GM19372 (cell line): ENCODE data around the gene CCDC157.
"Not testable (repeated sequence)": the region's sequence is repeated elsewhere in the genome, so short reads cannot be mapped to it uniquely, and the experiment has no call there.

Source experiments
- ATAC-seq: cut with Tn5 transposase; IDR thresholded peaks from one replicate; pipeline ENCODE4 v1.9.1; 2021; ENCODE audit warnings: mild to moderate bottlenecking, low read depth, moderate library complexity; ENCODE audit not compliant: unreplicated experiment

Gene CCDC157

GRCh38 chr22:30325065-30325720 lies 31.6 kb upstream of the CCDC157 start:
- ATAC-seq: no peak

- ATAC-seq: no peak
Observed at GRCh38 chr22:30325724-30326254, 31.0 kb upstream of the CCDC157 start.

- ATAC-seq: peak; percentile 28
Observed at GRCh38 chr22:30326255-30326705, 30.5 kb upstream of the CCDC157 start.

- peak; percentile 85 for ATAC-seq
Observed at GRCh38 chr22:30326706-30327362, 30.0 kb upstream of the CCDC157 start, which contains the start of gene TBC1D10A. Gene TBC1D10A, minus strand, starts transcription at chr22:30326941. Its CDS starts 60 bp downstream, at chr22:30326881.

- ATAC-seq: no peak
Observed at GRCh38 chr22:30327864-30328345, 28.9 kb upstream of the CCDC157 start.

GRCh38 chr22:30328466-30329049 lies 28.2 kb upstream of the CCDC157 start:
- no peak for ATAC-seq

- ATAC-seq: no peak
Observed at GRCh38 chr22:30332551-30332950, 24.3 kb upstream of the CCDC157 start.

GRCh38 chr22:30332994-30333706 lies 23.7 kb upstream of the CCDC157 start:
- ATAC-seq: no peak

GRCh38 chr22:30333707-30334087 lies 23.1 kb upstream of the CCDC157 start:
- no peak for ATAC-seq

GRCh38 chr22:30334646-30335045 lies 22.2 kb upstream of the CCDC157 start:
- no peak for ATAC-seq

- no peak for ATAC-seq
Observed at GRCh38 chr22:30335236-30335635, 21.6 kb upstream of the CCDC157 start.

GRCh38 chr22:30336752-30337460 lies 19.9 kb upstream of the CCDC157 start:
- no peak for ATAC-seq

- ATAC-seq: no peak
Observed at GRCh38 chr22:30337461-30337778, 19.4 kb upstream of the CCDC157 start.

- not testable (repeated sequence) for ATAC-seq
Observed at GRCh38 chr22:30338341-30338740, 18.5 kb upstream of the CCDC157 start.

GRCh38 chr22:30338802-30339201 lies 18.0 kb upstream of the CCDC157 start:
- no peak for ATAC-seq

- ATAC-seq: no peak
Observed at GRCh38 chr22:30340911-30341685, 15.7 kb upstream of the CCDC157 start.

GRCh38 chr22:30344447-30345200 lies 12.2 kb upstream of the CCDC157 start:
- ATAC-seq: no peak

GRCh38 chr22:30347255-30347892 lies 9.4 kb upstream of the CCDC157 start:
- ATAC-seq: no peak
